ENCODE data around the gene APOL2.
"Not testable (repeated sequence)": the region's sequence is repeated elsewhere in the genome, so short reads cannot be mapped to it uniquely, and the experiment has no call there.

APOL2 gene

DNA sequence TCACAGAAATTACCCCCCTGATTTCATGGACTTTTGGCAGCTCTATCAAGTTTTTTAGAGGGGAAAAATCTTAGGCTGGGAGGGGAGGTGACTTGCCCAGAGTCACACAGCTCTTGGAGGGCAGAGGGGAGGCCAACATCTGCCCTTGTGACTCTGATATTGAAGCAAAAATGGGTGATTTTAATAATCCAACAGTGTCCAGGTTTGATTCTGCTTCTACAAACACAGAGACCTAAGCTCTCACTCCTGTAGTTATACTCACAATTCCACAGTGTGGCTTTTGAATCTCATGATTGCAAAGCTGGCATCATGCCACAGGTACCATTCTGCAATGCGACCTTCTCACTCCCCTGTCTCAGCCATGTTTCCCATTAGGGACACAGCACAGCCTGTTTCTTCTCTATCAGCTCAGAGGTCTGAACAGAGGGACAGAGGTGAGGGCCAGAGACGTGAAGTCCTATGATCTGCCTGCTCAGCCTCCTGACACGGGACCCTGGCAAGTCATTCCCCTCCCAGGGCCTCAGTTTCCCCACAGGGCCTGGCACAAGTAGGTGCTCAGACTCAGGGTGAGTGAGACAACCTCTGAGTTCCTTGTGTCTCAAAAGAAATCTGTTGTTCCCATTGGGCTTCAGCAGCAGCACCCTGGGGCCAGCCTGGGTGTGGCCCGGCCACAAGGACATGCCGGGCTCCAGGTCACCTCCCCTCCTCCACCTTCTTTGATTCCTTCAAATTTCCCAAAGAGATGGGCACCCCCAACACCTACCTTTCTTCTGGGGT lies 766 bp downstream of the APOL2 start:
- no peak for DNase-seq

DNA sequence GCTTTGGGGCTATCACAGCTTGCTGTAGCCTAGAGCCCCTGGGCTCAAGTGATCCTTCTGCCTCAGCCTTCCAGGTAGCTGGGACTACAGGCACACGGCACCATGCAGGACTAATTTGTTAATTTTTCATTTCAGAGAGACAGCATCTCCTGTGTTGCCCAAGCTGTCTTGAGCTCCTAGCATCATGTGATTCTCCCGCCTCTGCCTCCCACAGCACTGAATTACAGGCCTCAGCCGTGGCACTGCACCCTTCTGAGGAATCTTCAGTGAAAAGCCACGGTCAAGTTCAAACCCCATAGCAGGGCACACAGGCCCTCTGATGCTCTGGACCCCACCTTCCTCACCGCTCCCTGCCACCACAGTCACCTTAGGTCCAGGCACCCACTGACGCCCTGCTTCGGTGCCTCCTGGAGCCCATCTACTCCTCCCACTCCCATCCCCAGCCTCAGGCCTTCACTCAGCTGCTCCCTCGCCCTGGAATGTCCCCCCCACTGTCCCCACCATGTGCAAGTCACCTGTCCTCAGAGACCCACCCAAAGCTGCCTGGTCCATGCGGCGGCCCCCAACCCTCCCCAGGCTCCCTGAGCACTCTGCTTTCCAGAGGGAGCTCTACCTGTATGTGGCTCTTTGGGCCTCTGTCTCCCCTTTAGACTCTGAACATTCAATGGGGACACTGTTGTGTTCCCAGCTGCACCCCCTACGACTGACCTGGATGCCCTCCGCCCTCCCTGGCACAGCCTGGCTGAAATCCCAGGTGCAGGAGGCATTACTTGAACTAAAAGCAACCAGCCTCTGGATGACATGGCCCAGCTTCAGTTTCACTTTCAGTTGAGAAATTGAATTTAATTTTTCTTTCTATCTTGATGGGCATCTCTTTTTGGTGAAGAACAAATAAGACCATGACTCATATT lies 1.6 kb downstream of the APOL2 start:
- no peak for DNase-seq

DNA sequence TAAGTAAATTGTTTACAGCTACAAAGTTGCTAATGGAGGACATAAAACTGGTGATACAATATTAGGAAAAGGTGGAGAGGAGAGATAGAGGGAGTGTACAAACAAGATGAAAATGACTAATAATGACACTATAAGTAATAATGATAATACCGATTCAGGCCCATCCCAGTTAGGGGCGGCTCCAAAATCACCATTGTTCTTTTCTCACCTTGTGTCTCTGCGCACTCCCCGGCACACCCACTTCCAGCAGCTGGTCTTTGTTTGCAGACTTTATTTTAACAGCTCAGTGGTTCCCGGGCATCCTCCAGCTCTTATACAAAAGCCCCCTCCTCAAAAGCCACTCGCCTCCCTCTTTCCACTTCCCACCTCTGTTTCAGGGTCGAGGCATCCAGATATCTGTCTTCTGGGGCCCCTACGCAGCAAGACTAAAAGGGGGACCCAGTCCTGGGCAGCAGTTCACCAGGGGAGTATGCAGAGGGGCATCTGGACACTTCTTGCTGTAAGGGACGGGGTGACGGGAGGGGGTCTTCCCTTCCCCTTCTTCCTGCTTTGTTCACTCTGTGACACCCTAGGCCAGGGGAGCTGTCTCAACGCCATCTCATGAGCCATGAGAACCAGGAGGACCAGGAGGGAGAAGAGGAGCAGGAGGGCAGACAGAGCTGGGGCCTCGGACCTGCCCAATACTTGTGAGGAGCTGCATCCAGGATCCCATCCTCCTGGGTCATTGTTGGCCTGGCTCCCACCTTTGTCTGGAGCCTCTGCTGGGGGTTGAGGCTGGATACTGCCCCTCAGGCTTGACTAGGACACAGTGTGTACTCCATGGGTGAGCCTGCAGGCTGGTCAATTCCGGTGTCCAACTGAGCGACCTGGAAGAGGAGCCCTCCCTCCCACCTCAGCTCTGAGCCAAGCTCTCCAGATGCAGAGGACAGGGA lies 2.7 kb downstream of the APOL2 start:
- no peak for DNase-seq

DNA sequence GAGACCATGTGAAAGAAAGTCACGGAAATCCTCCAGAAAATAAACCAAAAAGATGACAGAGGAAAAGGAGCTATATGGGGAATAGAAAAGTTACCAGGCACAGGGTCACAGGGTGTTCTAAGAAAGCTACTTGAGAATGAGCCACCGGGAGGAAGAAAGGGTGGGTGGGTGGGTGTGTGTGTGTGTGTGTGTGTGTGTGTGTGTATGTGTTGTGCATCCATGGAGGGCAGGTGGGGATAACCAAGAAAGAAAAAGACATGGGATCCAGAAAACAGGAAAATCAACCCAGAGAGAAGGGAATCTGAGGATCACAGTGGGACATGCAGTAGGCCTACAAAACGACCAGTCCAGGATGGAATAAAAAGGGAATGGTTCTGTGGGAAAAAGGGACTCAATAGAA lies 3.7 kb downstream of the APOL2 start:
- no peak for DNase-seq

DNA sequence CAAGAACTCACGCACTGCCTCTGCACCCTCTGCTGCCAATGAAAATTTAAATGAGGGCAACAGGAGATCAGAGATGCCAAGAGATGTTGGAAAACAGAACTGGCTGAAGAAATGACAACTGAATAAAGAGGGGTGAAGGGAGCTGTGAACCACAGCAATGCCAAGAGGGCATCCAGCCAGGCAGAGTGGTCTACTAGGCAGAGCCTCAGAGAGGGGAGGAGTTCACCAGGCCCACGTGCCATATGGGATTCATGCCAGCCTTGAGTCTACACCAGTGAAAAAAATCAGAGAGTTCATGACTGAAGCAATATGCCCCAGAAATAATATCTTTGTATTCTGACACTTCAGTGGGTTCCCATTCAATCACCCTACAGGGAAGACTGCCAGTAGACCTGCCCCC lies 4.4 kb downstream of the APOL2 start:
- no peak for DNase-seq

DNA sequence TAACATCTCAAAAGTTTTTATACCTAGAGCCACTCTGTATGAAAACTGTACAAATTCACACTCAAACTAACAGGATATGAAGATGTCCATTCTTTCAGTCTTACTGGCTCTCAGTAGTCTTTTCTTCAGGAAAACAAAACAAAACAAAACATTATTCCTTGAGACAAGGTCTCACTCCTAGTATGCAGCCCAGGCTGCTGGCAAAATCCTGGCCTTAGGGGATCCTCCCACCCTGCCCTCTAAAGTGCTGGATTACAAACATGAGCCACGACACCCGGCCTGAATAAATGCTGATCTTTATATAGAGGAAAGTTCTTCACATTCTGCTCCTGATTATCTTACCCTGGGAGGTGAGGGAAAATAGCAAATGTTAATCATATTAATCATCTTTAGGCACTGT lies 5.1 kb downstream of the APOL2 start:
- no peak for DNase-seq

DNA sequence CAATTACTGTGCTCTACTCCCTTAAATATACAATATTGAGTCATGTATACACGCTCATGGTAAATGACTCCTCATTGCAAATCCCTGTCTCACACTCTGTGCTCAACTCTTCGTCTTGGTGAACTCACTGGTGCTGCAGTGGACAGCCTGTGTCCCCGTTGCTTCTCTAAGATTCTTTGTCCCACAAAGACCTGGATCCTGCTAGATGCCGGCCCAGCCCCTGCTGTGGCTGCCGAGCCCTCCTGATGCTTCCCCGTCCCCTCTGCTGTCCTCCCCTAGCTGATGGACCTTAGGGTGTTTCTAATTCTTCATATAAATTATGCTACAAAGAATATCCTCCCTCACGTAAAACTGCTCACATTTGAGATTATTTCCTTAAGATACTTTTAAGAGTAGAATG lies 5.5 kb downstream of the APOL2 start:
- no peak for DNase-seq

DNA sequence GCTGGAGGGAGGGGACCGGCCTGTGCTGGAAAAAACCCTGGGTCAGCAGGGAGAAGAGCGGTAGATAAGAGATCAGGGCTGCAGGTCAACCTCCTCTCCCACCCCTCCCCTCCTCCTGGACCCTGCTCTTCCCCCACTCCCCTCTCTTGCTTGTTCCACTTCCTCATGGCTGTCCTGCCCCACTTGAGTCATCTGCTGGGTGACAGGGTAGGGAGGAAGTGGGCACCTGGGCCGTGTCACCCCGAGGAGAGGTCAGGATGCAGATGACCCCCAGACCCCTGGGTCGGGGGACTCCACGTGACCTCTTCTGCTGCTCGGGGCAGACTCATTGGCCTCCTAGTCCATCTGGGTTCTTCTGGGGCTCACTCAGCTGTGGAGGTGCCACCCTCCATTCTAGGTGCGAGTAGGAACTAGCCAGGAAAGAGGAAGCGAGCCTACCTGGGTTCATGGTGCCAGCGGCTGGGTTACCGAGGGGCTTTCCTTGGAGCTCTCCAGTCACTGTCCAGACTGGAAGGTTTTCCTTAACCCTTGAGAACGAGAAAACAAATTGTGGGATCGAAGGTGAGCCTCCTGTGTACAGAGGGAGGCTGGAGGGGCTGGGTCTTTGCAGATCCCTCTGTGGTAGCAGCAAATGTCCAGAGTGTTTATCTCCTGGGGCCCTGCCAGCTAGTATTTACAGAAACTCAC lies 6.5 kb downstream of the APOL2 start:
- no peak for DNase-seq

DNA sequence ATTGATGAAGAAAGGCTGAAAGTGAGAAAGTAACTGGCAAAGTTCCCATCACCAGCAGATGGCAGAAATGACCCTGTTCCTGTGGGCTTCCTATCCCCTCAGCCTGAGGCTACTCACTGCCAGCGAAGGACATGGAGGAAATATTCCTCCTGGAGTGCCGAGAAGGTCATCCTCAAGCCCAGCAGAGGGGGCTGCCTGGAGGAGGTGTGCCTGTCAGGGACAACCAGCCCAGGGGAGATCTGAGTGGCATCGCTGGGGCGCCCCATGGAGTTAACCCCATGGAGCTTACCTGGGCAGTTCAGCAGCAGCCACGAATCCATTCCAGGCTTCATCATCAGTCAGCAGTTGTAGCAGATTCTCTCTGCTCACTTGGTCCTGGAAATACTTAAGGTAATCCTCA lies 8.3 kb downstream of the APOL2 start:
- not testable (repeated sequence) for DNase-seq

DNA sequence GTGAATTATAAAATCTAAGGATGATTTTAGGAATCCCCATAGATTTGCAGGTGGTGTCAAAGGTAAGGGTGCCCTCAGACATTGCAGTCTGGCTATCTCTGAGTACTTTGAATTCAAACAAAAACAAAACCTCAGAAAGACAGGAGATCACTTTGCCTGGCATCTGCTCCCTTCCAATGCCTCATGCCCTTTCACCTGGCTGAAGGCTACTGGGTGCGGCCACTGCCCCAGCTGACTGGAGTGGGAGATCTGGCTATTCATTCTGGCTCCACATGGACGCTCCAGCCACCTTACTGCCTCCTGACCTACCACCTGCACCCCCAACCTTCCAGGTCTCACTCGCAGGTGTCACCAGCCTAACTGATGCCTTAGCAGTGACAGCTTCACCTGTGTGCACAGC lies 9.7 kb downstream of the APOL2 start:
- not testable (repeated sequence) for DNase-seq

DNA sequence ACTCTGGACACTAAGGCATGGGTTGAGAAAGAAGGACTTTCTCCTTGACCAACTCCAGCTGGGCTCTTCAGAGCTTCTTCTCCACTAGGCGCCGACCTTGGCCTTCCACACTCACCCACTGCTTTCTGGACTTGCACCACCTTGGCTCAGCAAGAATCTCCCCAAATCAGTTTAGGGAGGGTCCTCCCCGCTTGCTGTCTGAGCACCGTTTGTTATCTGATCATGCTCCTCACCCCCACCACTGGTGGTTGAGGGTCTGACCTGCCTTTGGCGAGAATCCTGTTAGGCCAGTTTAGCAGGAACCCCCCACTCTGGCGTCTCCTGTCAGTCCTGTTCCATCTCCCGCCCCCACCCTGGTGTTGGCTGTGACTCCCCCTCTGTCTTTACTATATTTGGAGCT lies 10.4 kb downstream of the APOL2 start:
- no peak for DNase-seq

DNA sequence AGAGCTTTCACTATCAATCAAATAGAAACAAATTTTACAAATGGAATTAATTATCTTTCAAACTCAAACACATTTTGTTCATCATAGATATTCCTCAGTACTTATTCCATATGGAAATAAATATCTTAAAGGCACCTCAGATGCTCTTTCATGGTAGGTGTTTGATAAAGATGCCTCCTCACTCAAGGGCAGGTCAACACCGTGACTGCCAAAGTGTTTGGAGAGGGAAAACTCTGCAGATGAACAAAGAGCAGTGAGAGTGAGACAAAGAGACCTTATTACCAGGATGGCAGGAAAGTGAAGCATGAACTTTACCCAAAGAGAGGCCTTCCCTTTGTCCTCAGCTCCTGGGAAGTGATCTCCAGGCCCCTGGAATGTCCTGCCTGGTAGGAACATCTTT lies 11.0 kb downstream of the APOL2 start:
- not testable (repeated sequence) for DNase-seq

DNA sequence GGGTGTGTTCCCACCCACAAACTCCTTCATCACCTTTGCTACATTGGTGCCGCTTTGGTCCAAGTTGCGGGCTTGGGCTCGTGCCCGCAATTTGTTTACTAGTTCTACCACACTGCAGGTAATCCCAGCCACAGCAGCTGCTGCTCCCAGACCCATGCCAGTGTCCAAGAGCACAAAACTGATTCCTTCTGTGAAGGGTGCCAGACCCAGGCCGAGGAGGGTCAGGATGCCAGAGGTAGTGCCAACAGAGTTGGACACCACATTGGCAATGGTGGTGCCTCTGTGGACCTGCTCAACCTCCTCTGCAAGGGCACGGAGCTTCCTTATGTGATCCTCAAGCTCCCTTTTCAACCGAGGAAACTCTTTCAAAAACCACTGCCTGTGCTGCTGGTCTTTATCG lies 11.5 kb downstream of the APOL2 start:
- no peak for DNase-seq

DNA sequence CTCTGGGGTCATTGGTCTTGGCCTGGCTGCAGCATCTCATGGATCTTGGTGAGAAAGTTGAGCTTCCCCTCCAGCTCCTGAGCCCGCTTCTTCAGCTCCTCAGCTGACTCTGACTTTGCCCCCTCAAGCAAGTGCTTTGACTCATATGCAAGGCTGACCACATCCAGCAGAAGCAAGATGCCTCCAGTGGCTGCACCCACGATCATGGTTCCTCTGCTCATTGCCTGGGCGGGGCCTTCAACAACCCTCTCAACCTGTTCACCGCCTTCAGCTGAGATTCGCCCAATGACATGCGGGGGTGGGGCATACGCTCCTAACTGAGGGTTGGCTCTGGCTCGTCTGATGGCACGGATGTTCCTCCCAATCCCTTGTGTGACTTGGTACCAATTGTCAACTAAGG lies 11.9 kb downstream of the APOL2 start:
- no peak for DNase-seq

DNA sequence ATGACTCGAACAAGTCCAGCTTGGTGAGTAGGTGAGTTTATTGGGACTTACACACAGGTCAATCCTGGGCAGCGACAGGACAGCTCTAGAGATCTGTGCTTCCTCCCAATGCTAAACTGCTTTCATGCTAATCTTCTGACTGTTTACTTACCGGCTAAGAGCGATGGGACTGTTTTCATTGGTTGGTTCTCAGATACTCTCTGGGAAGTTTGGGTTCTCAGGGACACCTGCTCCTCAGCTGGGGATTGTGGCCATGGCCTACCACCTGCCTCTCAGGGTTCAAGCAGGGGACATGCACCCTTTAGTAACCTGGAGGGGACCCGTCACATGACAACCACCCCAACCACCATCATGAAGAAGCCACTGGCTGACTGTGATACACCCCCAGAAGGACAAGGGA lies 13.1 kb downstream of the APOL2 start:
- no peak for DNase-seq

DNA sequence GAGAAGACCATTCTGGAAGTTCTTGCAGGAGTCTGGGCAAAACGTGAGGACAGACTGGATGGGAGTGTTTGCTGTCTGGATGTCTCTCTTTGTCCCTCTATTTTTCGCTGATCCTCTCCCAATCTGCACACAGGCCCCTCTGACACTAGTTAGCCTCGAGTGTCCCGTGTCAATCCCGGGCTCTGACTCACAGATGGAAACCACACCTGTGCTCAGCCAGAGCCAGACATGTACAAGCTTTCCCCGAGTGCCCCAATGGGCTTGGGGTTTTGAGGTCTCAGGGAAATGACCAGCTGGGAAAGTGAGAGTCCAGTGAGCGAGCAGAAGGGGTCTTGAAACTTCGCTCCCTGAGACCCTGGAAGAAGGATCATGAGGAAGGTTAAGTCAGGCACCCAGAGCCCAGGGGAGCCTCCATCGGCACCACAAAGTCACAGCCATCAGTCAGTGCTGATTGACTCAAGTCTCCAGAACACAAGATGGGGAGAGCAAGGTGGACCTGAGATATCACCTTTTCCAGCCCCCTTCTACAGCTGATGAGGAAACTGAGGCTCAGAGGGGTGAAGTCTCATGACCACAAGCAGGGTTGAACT lies 13.9 kb downstream of the APOL2 start:
- DNase-seq, result no peak

DNA sequence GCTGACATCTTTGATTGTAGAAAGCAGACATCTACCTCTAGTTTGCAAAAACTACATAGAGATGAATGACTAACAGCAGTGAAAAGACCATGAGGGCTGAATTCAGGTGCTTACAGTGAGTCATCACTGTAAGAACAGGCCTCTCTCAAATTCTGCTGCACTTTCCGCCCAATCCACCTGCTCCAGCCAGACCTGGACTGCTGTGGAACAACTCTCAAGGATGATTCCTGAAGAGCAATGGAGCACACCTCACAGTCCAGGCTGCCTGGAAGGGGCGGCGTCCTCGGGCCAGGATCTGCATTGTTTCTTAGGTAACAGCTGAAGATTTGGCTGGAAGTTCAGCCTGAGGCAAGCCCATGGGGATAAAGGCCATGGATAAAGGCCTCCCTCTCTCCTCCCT lies 15.1 kb downstream of the APOL2 start:
- DNase-seq, result no peak

DNA sequence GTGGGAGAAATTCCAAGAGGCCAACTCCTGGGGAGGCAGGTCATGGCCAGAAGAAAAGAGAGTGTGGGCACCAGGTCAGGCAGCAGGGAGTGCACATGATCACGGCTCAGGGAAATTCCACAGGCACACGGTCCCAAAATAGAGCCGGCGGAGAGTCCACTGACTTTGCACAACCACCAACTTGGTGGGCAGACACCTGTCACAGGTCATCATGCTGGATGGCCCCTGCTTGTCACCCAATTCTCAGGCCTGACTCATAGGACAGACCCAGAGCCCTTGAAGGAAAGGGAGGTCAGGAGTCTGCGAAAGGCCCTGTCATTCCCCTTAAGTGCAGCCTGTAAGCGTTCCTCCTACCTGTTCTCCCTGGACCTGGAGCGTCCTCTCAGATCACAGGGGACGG lies 15.8 kb downstream of the APOL2 start:
- no peak for DNase-seq

DNA sequence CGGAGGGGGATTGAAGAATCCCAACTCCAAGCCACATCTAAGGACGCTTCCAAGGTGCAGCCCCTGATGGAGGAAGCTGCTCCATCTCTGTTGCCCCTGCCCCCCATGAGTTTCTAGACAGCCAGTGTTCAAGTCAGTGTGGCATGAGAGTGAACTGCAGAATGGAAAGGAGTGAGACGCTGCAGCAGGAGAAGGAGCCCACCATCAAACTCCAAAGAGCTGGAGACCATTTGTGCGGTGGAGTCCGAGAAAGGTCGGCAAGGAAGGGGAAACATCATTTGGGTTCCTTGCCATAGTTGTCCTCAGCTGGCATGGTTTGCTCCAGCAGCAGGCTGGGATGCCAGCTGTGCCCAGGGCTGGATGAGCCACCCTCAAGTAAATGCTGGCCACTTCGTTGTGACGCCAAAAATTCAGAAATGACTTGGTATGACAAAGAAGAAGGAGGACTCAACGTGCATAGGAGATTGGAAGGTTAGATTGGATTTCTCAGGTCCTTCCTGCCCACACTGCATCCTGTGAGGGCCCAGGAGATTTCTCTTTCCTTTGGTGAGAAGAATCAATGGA lies 16.4 kb downstream of the APOL2 start:
- DNase-seq, result no peak

DNA sequence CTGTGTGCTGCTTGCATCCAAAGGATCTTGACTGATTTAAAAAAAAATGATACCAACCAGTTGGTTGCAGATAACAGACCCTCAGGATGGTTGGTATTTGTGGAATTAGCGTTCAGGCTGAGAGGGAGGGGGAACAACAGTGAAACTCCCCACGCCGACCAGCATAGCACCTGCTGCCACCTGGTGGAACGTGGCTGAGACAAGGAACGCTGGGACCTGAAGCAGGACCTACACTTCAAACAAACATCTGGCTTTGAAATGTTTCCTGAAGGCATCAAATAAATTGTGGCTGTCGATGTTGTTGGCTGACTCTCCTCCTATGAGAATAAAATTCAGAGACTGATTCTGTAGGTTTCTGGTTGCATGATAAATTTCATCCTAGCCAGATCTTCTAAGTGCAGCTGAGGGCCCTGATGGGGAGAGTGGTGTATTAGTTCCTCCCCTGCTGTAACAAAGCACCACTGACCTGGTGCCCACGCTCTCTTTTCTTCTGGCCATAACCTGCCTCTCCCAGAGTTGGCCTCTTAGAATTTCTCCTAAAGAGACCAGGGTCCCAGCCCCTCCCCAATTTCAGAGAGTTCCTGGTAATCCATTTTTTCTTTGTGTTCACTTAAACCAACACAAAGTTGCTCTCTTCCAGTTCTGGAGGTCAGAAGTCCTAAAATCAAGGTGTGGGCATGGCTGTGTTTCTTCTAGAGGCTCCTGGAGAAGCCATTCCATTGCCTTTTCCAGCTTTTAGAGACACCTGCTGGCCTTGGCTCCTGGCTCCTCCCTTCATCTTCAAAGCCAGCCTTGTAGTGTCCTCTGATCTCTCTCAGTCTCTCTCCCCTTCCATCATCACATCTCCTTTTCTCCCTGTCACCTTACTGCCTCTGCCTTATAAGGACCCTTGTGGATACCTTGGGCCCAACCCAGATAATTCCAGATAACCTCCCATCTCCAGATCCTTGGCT lies 17.3 kb downstream of the APOL2 start:
- peak; percentile 22 for DNase-seq
